ENCODE results near the gene METTL25. TPM values are rescaled to one million over a fixed set of nuclear protein-coding genes. Genes with fewer than 3 reads are reported as not detected.
"Not testable (repeated sequence)": the region's sequence is repeated elsewhere in the genome, so short reads cannot be mapped to it uniquely, and the experiment has no call there.

METTL25 gene
- polyA plus RNA-seq, 1 of the 3 experiments (the other 2 are of a cell fraction), result 3.0 TPM

GRCh38 chr12:82357845-82358199 is 507 bp upstream of the METTL25 start:
- H3K27me3 ChIP-seq (ENCODE audit: insufficient read depth), result no peaks in the 10 kb centered on the region
- H4K20me1 ChIP-seq (ENCODE audit: insufficient read depth), result no peaks in the 10 kb centered on the region
- H3K36me3 ChIP-seq (replicated peaks in 1 of 2; ENCODE audit: control insufficient read depth in 1 of 2, insufficient read depth in 2 of 2, low read length in 1 of 2), result peaks cover 41 to 43% of the 10 kb centered on the region in 2 experiments
- ChIA-PET POLR2A (interaction anchor here (1.0 to 1.2 kb wide), 2 partner anchors 9 to 11 kb away, joined by 3 read pairs; no protein-coding TSS in a partner anchor), CTCF (interaction anchor here (0.6 to 2.3 kb wide), 26 partner anchors 10 to 1029 kb away, joined by 3 to 23 read pairs (median 4); no protein-coding TSS in a partner anchor)
- 4% methylated on average over 10 of the region's 10 CpGs for WGBS (ENCODE audit: low lambda C conversion rate)
- peak overlapping the region; percentile 87 for H2AFZ ChIP-seq (ENCODE audit: low read depth)
- peak overlapping the region; percentile 73 for H3K4me2 ChIP-seq
- H3K27ac ChIP-seq (ENCODE audit: low read depth in 2 of 2, low read length in 1 of 2), result peak overlapping the region; percentile 87 to 98; a peak in 3 of 4 replicates
- no peaks in the 10 kb centered on the region for H3F3A ChIP-seq (replicated peaks; ENCODE audit: insufficient read depth)
- peak overlapping the region; percentile 95 to 98 for H3K4me3 ChIP-seq (ENCODE audit: low read depth in 2 of 2, low read length in 1 of 2)
- no peak for DNase-seq
- H3K4me1 ChIP-seq (ENCODE audit: control insufficient read depth in 1 of 2, insufficient read depth in 2 of 2, low read depth in 1 of 2, low read length in 1 of 2), result peaks cover 5 to 12% of the 10 kb centered on the region in 2 experiments; a peak in 3 of 4 replicates
- H3K9ac ChIP-seq, result peak overlapping the region; percentile 96
- no peaks in the 10 kb centered on the region for H3K9me2 ChIP-seq
- peaks cover 47% of the 10 kb centered on the region for H3K79me2 ChIP-seq (ENCODE audit: insufficient read depth)
- TF ChIP-seq RAD21 (IDR thresholded peaks at IDR 0.05; ENCODE audit: low read length), result no peak
- no peaks in the 10 kb centered on the region for H3K9me3 ChIP-seq

GRCh38 chr12:82359115-82359478 is 768 bp downstream of the METTL25 start:
- peaks cover 5 to 12% of the 10 kb centered on the region in 2 experiments; a peak in 3 of 4 replicates for H3K4me1 ChIP-seq (ENCODE audit: control insufficient read depth in 1 of 2, insufficient read depth in 2 of 2, low read depth in 1 of 2, low read length in 1 of 2)
- ChIA-PET CTCF (interaction anchor here (1.0 to 2.3 kb wide), 18 partner anchors 9 to 1027 kb away, joined by 3 to 23 read pairs (median 4); no protein-coding TSS in a partner anchor), POLR2A (interaction anchor here (1.2 kb wide), 1 partner anchor 10 kb away, joined by 3 read pairs; no protein-coding TSS in a partner anchor)
- 20% methylated on average over 4 of the region's 4 CpGs for WGBS (ENCODE audit: low lambda C conversion rate)
- peak; percentile 44 for DNase-seq
- no peaks in the 10 kb centered on the region for H3K9me3 ChIP-seq
- no peaks in the 10 kb centered on the region for H4K20me1 ChIP-seq (ENCODE audit: insufficient read depth)
- H2AFZ ChIP-seq (ENCODE audit: low read depth), result peak overlapping the region; percentile 84
- H3K27me3 ChIP-seq (ENCODE audit: insufficient read depth), result no peaks in the 10 kb centered on the region
- peak overlapping the region; percentile 48; the same call in 1 of the 2 replicates for H3K9ac ChIP-seq
- H3K79me2 ChIP-seq (ENCODE audit: insufficient read depth), result peaks cover 47% of the 10 kb centered on the region
- peak overlapping the region; percentile 73 for H3K4me2 ChIP-seq
- TF ChIP-seq CHD2 (IDR thresholded peaks at IDR 0.05; ENCODE audit: low read length, partially characterized antibody) (no peak), FOXJ3 (CRISPR knock-in tag; IDR thresholded peaks at IDR 0.05) (no peak), NFIC (IDR thresholded peaks at IDR 0.05; ENCODE audit: borderline replicate concordance) (no peak)
- peak overlapping the region; percentile 95 to 98 for H3K4me3 ChIP-seq (ENCODE audit: low read depth in 2 of 2, low read length in 1 of 2)
- H3F3A ChIP-seq (replicated peaks; ENCODE audit: insufficient read depth), result no peaks in the 10 kb centered on the region
- H3K9me2 ChIP-seq, result no peaks in the 10 kb centered on the region
- H3K36me3 ChIP-seq (replicated peaks in 1 of 2; ENCODE audit: control insufficient read depth in 1 of 2, insufficient read depth in 2 of 2, low read length in 1 of 2), result peaks cover 28 to 30% of the 10 kb centered on the region in 2 experiments
- H3K27ac ChIP-seq (ENCODE audit: low read depth in 2 of 2, low read length in 1 of 2), result peak overlapping the region; percentile 61 to 87; a peak in 2 of 4 replicates

GRCh38 chr12:82360834-82361233 is 2.5 kb downstream of the METTL25 start:
- WGBS (ENCODE audit: low lambda C conversion rate), result 99% methylated on average over 10 of the region's 11 CpGs
- CTCF ChIA-PET; DNase-seq; H3F3A ChIP-seq (replicated peaks; ENCODE audit: insufficient read depth); H3K9me2 ChIP-seq; H4K20me1 ChIP-seq (ENCODE audit: insufficient read depth); H3K27ac ChIP-seq (ENCODE audit: low read depth in 2 of 2, low read length in 1 of 2); H3K4me2 ChIP-seq; H3K9me3 ChIP-seq; H3K9ac ChIP-seq; POLR2A ChIA-PET; H2AFZ ChIP-seq (ENCODE audit: low read depth); H3K27me3 ChIP-seq (ENCODE audit: insufficient read depth); H3K4me3 ChIP-seq (ENCODE audit: low read depth in 2 of 2, low read length in 1 of 2): not testable (repeated sequence)
- Histone ChIP-seq H3K4me1 (ENCODE audit: control insufficient read depth in 1 of 2, insufficient read depth in 2 of 2, low read depth in 1 of 2, low read length in 1 of 2) (peaks cover 5 to 12% of the 10 kb centered on the region in 2 experiments; a peak in 3 of 4 replicates), H3K79me2 (ENCODE audit: insufficient read depth) (peaks cover 32% of the 10 kb centered on the region), H3K36me3 (replicated peaks in 1 of 2; ENCODE audit: control insufficient read depth in 1 of 2, insufficient read depth in 2 of 2, low read length in 1 of 2) (peaks cover 12 to 13% of the 10 kb centered on the region in 2 experiments)

GRCh38 chr12:82361461-82361915 is 3.2 kb downstream of the METTL25 start:
- Histone ChIP-seq H3K36me3 (replicated peaks in 1 of 2; ENCODE audit: control insufficient read depth in 1 of 2, insufficient read depth in 2 of 2, low read length in 1 of 2) (peaks cover 5 to 6% of the 10 kb centered on the region in 2 experiments), H3K9me3 (no peaks in the 10 kb centered on the region), H4K20me1 (ENCODE audit: insufficient read depth) (no peaks in the 10 kb centered on the region), H2AFZ (ENCODE audit: low read depth) (no peak overlapping the region), H3K4me3 (ENCODE audit: low read depth in 2 of 2, low read length in 1 of 2) (no peak overlapping the region), H3K9me2 (no peaks in the 10 kb centered on the region), H3K9ac (no peak overlapping the region), H3K27ac (ENCODE audit: low read depth in 2 of 2, low read length in 1 of 2) (no peak overlapping the region), H3K79me2 (ENCODE audit: insufficient read depth) (peaks cover 26% of the 10 kb centered on the region), H3K27me3 (ENCODE audit: insufficient read depth) (no peaks in the 10 kb centered on the region), H3K4me1 (ENCODE audit: control insufficient read depth in 1 of 2, insufficient read depth in 2 of 2, low read depth in 1 of 2, low read length in 1 of 2) (peaks cover 1 to 12% of the 10 kb centered on the region in 2 experiments; a peak in 3 of 4 replicates), H3F3A (replicated peaks; ENCODE audit: insufficient read depth) (no peaks in the 10 kb centered on the region), H3K4me2 (no peak overlapping the region)
- CTCF ChIA-PET, result no interaction called here
- WGBS (ENCODE audit: low lambda C conversion rate), result 88% methylated on average over 17 of the region's 22 CpGs
- DNase-seq, result no peak
- POLR2A ChIA-PET, result no interaction called here
- TF ChIP-seq FOXJ3 (CRISPR knock-in tag; IDR thresholded peaks at IDR 0.05) (no peak), GABPA (IDR thresholded peaks at IDR 0.05; ENCODE audit: low read depth) (no peak), FOSL2 (IDR thresholded peaks at IDR 0.05; ENCODE audit: borderline replicate concordance, low read depth) (no peak), RCOR1 (IDR thresholded peaks at IDR 0.05; ENCODE audit: low read length) (no peak), EP300 (IDR thresholded peaks at IDR 0.05; ENCODE audit: borderline replicate concordance in 1 of 2, low read depth in 1 of 2, low read length in 1 of 2) (no peak), IRF3 (IDR thresholded peaks at IDR 0.05; ENCODE audit: low read depth, low read length) (no peak), MEF2A (IDR thresholded peaks at IDR 0.05; ENCODE audit: borderline replicate concordance, low read depth) (no peak), RFX5 (IDR thresholded peaks at IDR 0.05; ENCODE audit: low read length) (no peak), NRF1 (IDR thresholded peaks at IDR 0.05; ENCODE audit: low read depth, low read length) (no peak), TCF12 (IDR thresholded peaks at IDR 0.05) (no peak), USF2 (IDR thresholded peaks at IDR 0.05; ENCODE audit: borderline replicate concordance, low read depth, low read length) (no peak), YY1 (IDR thresholded peaks at IDR 0.05; ENCODE audit: low read depth) (no peak)

All from SK-N-SH (cell line).